OCI-LY3 (cell line): Measurements from ENCODE around the gene SLC25A33.
A peak's percentile ranks its signal among the peaks of the same experiment; 100 is the strongest.

Experiments used
- H2AFZ ChIP-seq: fragments of 200-600, 300-600 bp; shearing (Covaris generic); 2 replicates; pipeline ENCODE4 v1.6.0; 2014; ENCODE audit warnings: antibody characterized with exemption, low read depth, low read length
- H3K27ac ChIP-seq: fragments of 200-600, 300-600 bp; sonication (generic); 2 replicates; pipeline ENCODE4 v1.5.1; 2014; ENCODE audit warnings: mild to moderate bottlenecking, low read length, moderate library complexity, mixed read lengths
- H3K27me3 ChIP-seq: fragments of 200-600, 300-600 bp; sonication (generic); 2 replicates; pipeline ENCODE4 v1.6.1; 2014; ENCODE audit warnings: low read depth, low read length, mixed read lengths
- H3K36me3 ChIP-seq: fragments of 200-600, 300-600 bp; sonication (generic); replicated peaks from 2 replicates; pipeline ENCODE3; 2014; ENCODE audit warnings: low read depth, low read length, mixed read lengths
- H3K4me1 ChIP-seq: fragments of 300-600, 200-600 bp; sonication (generic); 2 replicates; pipeline ENCODE4 v1.6.1; 2014; ENCODE audit warnings: low read length, mixed read lengths
- H3K4me2 ChIP-seq: fragments of 200-600, 300-600 bp; sonication (generic); 2 replicates; pipeline ENCODE4 v1.6.1; 2014; ENCODE audit warnings: low read length, mixed read lengths
- H3K4me3 ChIP-seq: fragments of 300-600, 200-600 bp; sonication (generic); 2 replicates; pipeline ENCODE4 v1.5.1; 2014; ENCODE audit warnings: antibody characterized with exemption, mild to moderate bottlenecking, low read length, moderate library complexity
- H3K79me2 ChIP-seq: fragments of 300-600, 200-600 bp; shearing (Covaris generic); 2 replicates; pipeline ENCODE4 v1.6.1; 2014; ENCODE audit warnings: mild to moderate bottlenecking, low read length, mixed read lengths
- H3K9ac ChIP-seq: fragments of 300-600, 200-600 bp; shearing (Covaris generic); 2 replicates; pipeline ENCODE4 v1.6.0; 2014; ENCODE audit warnings: mild to moderate bottlenecking, low read length, moderate library complexity
- H3K9me3 ChIP-seq: fragments of 200-600, 300-600 bp; shearing (Covaris generic); 2 replicates; pipeline ENCODE4 v1.6.1; 2014; ENCODE audit warnings: low read length, mixed read lengths; ENCODE audit not compliant: insufficient read depth
- H4K20me1 ChIP-seq: fragments of 200-600, 300-600 bp; sonication (generic); 2 replicates; pipeline ENCODE4 v1.6.1; 2016; ENCODE audit warnings: low read length, mixed read lengths; ENCODE audit not compliant: insufficient read depth
- CTCF ChIP-seq: fragments of 200-600, 300-600 bp; sonication (generic); IDR thresholded peaks from 2 replicates; pipeline ENCODE4 v1.5.1; 2014; ENCODE audit warnings: antibody characterized with exemption, low read length, low read depth
- EZH2phosphoT487 ChIP-seq: fragments of 200-600 bp; shearing (Covaris generic); IDR thresholded peaks from 2 replicates; pipeline ENCODE4 v1.6.1; 2018; ENCODE audit warnings: antibody characterized with exemption, mixed run types, low read depth

Gene SLC25A33

GRCh38 chr1:9534953-9535352 lies 4.3 kb upstream of the SLC25A33 start:
- TF ChIP-seq EZH2phosphoT487 (no peak), CTCF (no peak)
- Histone ChIP-seq H3K36me3 (no peaks in the 10 kb centered on the region), H3K4me3 (no peak overlapping the region)

DNA sequence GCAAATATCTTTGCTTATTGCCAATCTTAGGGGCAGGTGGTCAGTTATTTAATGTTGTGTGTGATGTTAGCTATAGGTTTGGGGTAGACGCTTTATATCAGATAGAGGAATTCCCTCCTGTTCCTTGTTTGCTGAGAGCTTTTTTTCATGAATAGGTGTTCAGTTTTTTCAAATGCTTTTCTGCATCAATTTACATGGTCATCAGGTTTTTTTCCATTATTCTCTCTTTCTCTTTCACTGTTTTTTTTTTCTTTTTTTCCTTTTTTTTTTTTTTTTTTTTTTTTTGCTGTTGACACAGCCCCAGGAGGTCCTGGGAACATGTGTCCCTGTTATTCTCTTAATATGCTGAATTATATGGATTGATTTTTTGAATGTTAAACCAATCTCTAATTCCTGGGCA lies 3.0 kb upstream of the SLC25A33 start:
- Histone ChIP-seq H3K9ac (no peak overlapping the region), H3K4me2 (no peak overlapping the region), H3K27me3 (no peaks in the 10 kb centered on the region), H2AFZ (no peak overlapping the region), H3K9me3 (peaks cover 3% of the 10 kb centered on the region; the same call in 1 of the 2 replicates), H4K20me1 (peaks cover 10% of the 10 kb centered on the region), H3K79me2 (peaks cover 19% of the 10 kb centered on the region), H3K27ac (no peak overlapping the region), H3K4me3 (no peak overlapping the region), H3K36me3 (no peaks in the 10 kb centered on the region), H3K4me1 (peaks cover 20% of the 10 kb centered on the region)
- no peak for TF ChIP-seq EZH2phosphoT487
- no peak for TF ChIP-seq CTCF

More at GRCh38 chr1:9534953-9535352, 4.3 kb upstream of the SLC25A33 start:
- no peak overlapping the region for H3K4me2 ChIP-seq
- H3K27me3 ChIP-seq, result no peaks in the 10 kb centered on the region
- peaks cover 3% of the 10 kb centered on the region; the same call in 1 of the 2 replicates for H3K9me3 ChIP-seq
- no peak overlapping the region for H3K9ac ChIP-seq
- peaks cover 15% of the 10 kb centered on the region for H3K4me1 ChIP-seq
- no peak overlapping the region for H3K27ac ChIP-seq
- 0 out of 2 replicates have a peak, but pooled peaks cover under 1% of the 10 kb centered on the region for H4K20me1 ChIP-seq
- peaks cover 6% of the 10 kb centered on the region for H3K79me2 ChIP-seq
- H2AFZ ChIP-seq, result no peak overlapping the region

- H3K4me2 ChIP-seq, result 0 out of 2 replicates have a peak overlapping the region, but pooled peaks have one; percentile 2
- no peak overlapping the region for H3K27ac ChIP-seq
- H3K4me3 ChIP-seq, result no peak overlapping the region
Measured at GRCh38 chr1:9537863-9538668, 1.2 kb upstream of the SLC25A33 start.

More at GRCh38 chr1:9537863-9538668, 1.2 kb upstream of the SLC25A33 start:
- peak overlapping the region; percentile 58; the same call in 1 of the 2 replicates for H2AFZ ChIP-seq
- H3K9ac ChIP-seq, result no peak overlapping the region; the same call in 1 of the 2 replicates
- no peaks in the 10 kb centered on the region for H3K36me3 ChIP-seq
- H4K20me1 ChIP-seq, result peaks cover 13% of the 10 kb centered on the region
- H3K9me3 ChIP-seq, result peaks cover 3% of the 10 kb centered on the region; the same call in 1 of the 2 replicates
- TF ChIP-seq CTCF (no peak), EZH2phosphoT487 (no peak)
- H3K4me1 ChIP-seq, result peaks cover 20% of the 10 kb centered on the region
- H3K27me3 ChIP-seq, result no peaks in the 10 kb centered on the region
- H3K79me2 ChIP-seq, result peaks cover 37% of the 10 kb centered on the region
